Measurements from ENCODE around the gene PTCD3.

Gene PTCD3

DNA sequence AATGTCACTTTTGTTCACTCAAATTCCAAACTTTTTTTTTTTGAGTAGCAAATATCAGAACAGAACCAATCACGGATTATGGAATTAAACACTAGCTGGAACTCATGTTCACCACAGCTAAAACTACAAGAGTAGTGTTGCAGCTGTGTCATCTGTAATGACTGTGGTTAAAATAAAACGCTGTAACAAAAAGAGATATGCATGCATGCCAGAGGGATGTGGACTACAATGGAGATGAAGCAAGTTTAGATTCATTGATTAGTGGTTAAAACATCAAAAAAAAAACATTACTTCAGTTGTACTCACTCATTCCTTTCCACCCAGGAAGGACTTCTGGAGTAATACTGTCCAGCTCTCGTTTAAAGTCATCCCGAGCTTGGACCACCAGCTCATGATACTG is 52.3 kb downstream of the PTCD3 start:
- Histone ChIP-seq H3K4me2 (ENCODE audit: low read length) (no peak overlapping the region), H3K4me3 (ENCODE audit: low read length) (no peak overlapping the region), H3K4me1 (ENCODE audit: control insufficient read depth, insufficient read depth, low read length) (no peaks in the 10 kb centered on the region), H3K36me3 (ENCODE audit: insufficient read depth, low read length) (peaks cover 55% of the 10 kb centered on the region), H3K9ac (ENCODE audit: low read depth, low read length) (no peak overlapping the region), H3K9me3 (replicated peaks; ENCODE audit: low read length) (no peaks in the 10 kb centered on the region), H3K27me3 (ENCODE audit: control insufficient read depth, insufficient read depth, low read length) (no peaks in the 10 kb centered on the region)

DNA sequence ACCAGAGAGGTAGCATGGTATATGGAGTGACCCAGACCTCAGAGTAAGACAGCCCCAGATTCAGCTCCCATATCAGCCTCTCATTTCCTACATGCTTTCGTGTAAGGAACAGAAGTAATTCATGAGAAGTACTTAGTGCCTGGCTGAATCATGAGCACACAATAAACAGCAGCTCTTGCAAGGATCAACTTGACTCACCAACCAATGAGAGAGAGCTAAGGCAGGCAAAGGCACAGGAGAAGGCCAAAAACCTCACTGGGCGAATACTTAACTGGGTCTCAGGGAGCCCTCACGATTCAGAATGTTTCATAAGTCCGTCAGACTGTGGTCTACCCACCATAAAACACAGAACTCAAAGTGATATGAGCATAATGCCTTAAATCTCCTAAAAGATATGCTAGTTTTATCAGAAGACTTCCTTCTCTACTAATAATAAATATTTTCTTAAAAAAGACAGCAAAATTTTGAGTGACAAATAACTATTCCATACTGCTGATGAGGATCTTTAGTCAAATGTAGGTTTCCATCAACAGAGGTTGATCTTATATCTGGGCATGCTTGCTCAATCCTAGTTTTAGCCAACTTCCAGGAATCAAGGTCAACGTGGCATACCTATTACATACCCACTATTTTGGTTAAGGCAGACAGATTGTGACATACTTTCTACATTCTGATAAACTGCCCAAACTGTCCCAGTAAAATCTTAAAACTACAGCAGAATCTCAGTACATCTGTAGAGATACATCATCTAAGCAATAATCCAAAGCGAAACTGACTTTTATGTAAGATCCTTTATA is 54.3 kb downstream of the PTCD3 start:
- Histone ChIP-seq H3K9ac (ENCODE audit: low read depth, low read length) (no peak overlapping the region), H3K36me3 (ENCODE audit: insufficient read depth, low read length) (peaks cover 62% of the 10 kb centered on the region), H3K9me3 (replicated peaks; ENCODE audit: low read length) (no peaks in the 10 kb centered on the region), H3K4me1 (ENCODE audit: control insufficient read depth, insufficient read depth, low read length) (no peaks in the 10 kb centered on the region), H3K4me2 (ENCODE audit: low read length) (no peak overlapping the region), H3K27me3 (ENCODE audit: control insufficient read depth, insufficient read depth, low read length) (no peaks in the 10 kb centered on the region), H3K4me3 (ENCODE audit: low read length) (no peak overlapping the region)

DNA sequence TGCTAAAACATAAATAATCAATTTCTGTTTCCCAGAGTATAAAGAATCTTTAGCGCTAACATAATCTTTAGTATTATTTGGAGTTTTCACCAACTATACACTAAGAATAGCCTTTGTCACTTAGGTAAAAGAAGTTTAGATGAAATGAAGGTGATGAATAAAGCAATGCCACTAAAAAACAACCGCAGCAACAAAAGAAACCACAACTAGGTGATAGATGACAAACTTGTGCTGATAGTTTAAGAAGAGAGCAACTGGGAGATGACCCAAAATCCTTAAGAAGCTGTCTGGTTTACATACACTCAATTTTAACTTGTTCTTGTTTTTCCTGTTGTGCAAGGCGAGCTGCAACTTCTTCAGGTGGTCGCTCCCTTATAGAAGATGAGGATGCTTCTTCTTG is 64.4 kb downstream of the PTCD3 start:
- Histone ChIP-seq H3K4me2 (ENCODE audit: low read length) (no peak overlapping the region), H3K4me1 (ENCODE audit: control insufficient read depth, insufficient read depth, low read length) (no peaks in the 10 kb centered on the region), H3K36me3 (ENCODE audit: insufficient read depth, low read length) (peaks cover 45% of the 10 kb centered on the region), H3K4me3 (ENCODE audit: low read length) (no peak overlapping the region), H3K9me3 (replicated peaks; ENCODE audit: low read length) (no peaks in the 10 kb centered on the region), H3K9ac (ENCODE audit: low read depth, low read length) (no peak overlapping the region), H3K27me3 (ENCODE audit: control insufficient read depth, insufficient read depth, low read length) (no peaks in the 10 kb centered on the region)

DNA sequence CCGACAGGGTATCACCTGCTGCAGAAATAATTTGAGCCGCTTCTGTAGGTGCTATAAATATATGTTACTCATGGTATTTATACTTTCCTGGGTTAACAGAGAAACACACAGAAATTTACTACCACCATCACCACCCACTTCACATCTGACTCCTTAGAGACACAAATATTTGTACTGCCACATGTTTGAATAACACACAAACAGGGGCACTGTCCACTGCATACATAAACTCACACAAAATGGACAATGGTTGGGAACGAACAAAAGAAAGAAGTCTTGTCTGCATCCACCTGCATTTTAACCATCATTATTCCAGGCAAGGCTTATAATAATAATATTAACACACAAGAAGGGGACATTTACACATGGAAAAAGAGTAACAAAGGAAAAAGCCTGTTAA is 65.3 kb downstream of the PTCD3 start:
- no peaks in the 10 kb centered on the region for H3K9me3 ChIP-seq (replicated peaks; ENCODE audit: low read length)
- H3K9ac ChIP-seq (ENCODE audit: low read depth, low read length), result no peak overlapping the region
- H3K4me2 ChIP-seq (ENCODE audit: low read length), result no peak overlapping the region
- H3K36me3 ChIP-seq (ENCODE audit: insufficient read depth, low read length), result peaks cover 44% of the 10 kb centered on the region
- H3K4me3 ChIP-seq (ENCODE audit: low read length), result no peak overlapping the region
- H3K4me1 ChIP-seq (ENCODE audit: control insufficient read depth, insufficient read depth, low read length), result no peaks in the 10 kb centered on the region
- no peaks in the 10 kb centered on the region for H3K27me3 ChIP-seq (ENCODE audit: control insufficient read depth, insufficient read depth, low read length)

DNA sequence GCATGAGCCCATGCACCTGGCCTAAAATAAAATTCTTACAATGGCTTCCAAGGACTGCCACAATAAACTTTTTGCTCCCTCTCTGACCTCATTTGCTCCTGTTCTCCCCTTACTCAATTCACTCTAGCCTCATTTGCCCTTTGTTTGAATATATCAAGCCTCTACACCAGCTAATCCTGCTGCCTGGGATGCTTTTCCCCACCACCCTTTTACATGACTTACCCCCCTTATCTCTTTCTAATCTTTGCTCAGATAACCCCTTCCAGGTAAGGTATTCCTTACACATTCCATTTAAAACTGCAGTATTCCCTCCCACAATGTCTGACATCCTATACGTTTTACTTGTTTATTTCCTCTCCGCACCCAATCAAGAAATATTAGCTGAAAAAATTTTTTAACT is 66.6 kb downstream of the PTCD3 start:
- Histone ChIP-seq H3K4me1 (ENCODE audit: control insufficient read depth, insufficient read depth, low read length) (no peaks in the 10 kb centered on the region), H3K9ac (ENCODE audit: low read depth, low read length) (no peak overlapping the region), H3K4me3 (ENCODE audit: low read length) (no peak overlapping the region), H3K4me2 (ENCODE audit: low read length) (no peak overlapping the region), H3K9me3 (replicated peaks; ENCODE audit: low read length) (no peaks in the 10 kb centered on the region), H3K27me3 (ENCODE audit: control insufficient read depth, insufficient read depth, low read length) (no peaks in the 10 kb centered on the region), H3K36me3 (ENCODE audit: insufficient read depth, low read length) (peaks cover 47% of the 10 kb centered on the region)

DNA sequence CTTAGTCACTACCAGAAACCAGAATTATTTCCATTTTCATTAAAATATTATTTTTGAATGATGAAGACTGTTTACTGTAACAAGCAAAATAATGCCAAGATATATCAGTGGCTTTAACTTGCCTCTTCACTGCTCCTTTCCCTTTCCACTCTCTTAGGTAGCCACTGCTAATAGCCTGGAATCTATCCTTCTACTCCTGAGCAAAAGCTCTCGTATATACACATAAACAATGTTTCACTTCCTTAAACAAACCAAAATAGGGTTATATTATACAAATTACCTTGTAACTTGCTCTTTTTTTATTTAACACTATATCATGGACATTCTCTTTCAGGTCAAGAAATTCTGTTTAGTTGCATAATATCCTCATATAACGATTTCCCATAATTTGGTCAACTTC is 68.4 kb downstream of the PTCD3 start:
- Histone ChIP-seq H3K9ac (ENCODE audit: low read depth, low read length) (no peak overlapping the region), H3K27me3 (ENCODE audit: control insufficient read depth, insufficient read depth, low read length) (no peaks in the 10 kb centered on the region), H3K9me3 (replicated peaks; ENCODE audit: low read length) (no peaks in the 10 kb centered on the region), H3K4me3 (ENCODE audit: low read length) (no peak overlapping the region), H3K4me1 (ENCODE audit: control insufficient read depth, insufficient read depth, low read length) (no peaks in the 10 kb centered on the region), H3K4me2 (ENCODE audit: low read length) (no peak overlapping the region), H3K36me3 (ENCODE audit: insufficient read depth, low read length) (peaks cover 40% of the 10 kb centered on the region)

DNA sequence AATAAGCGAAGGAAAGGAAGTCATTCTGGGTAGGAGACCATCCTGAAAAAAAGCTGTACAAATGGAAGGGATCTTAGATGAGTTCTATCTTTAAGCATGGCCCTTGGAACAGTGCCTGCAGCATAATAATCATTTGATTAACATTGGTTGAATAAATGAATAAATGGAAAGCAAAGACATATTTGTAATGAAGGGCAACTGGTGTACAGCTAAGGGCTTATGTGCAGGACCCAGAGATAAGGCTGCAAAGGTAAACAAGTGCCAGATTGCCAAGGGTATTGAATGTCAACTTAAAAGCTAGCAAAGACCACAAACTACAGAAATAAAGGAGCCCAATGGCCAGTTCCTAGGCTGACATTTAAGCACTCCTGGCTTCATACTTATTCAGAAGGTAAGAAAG is 69.8 kb downstream of the PTCD3 start:
- H3K36me3 ChIP-seq (ENCODE audit: insufficient read depth, low read length), result peaks cover 39% of the 10 kb centered on the region
- H3K4me2 ChIP-seq (ENCODE audit: low read length), result no peak overlapping the region
- no peak overlapping the region for H3K4me3 ChIP-seq (ENCODE audit: low read length)
- H3K27me3 ChIP-seq (ENCODE audit: control insufficient read depth, insufficient read depth, low read length), result no peaks in the 10 kb centered on the region
- no peaks in the 10 kb centered on the region for H3K4me1 ChIP-seq (ENCODE audit: control insufficient read depth, insufficient read depth, low read length)
- no peaks in the 10 kb centered on the region for H3K9me3 ChIP-seq (replicated peaks; ENCODE audit: low read length)
- no peak overlapping the region for H3K9ac ChIP-seq (ENCODE audit: low read depth, low read length)

DNA sequence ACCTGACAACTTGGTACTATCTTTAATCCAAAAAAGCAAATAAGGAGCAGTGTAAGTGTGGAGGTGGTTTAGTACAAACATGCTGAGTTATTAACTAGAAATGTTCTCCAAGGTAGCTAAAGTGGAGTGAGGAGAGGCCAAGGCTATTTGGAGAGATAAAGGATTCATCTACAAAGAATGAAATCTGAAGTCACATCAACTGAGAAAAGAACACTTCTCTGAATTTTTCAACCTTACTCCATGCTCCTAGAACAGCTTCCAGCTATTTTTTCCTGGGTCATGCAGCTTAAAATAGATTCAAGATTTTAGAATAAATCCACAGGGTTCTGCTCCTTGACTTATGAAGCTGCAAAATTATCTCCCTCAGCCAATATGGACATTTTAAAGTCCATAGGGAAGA is 70.6 kb downstream of the PTCD3 start:
- no peak overlapping the region for H3K4me2 ChIP-seq (ENCODE audit: low read length)
- no peaks in the 10 kb centered on the region for H3K4me1 ChIP-seq (ENCODE audit: control insufficient read depth, insufficient read depth, low read length)
- no peak overlapping the region for H3K4me3 ChIP-seq (ENCODE audit: low read length)
- no peaks in the 10 kb centered on the region for H3K9me3 ChIP-seq (replicated peaks; ENCODE audit: low read length)
- no peak overlapping the region for H3K9ac ChIP-seq (ENCODE audit: low read depth, low read length)
- H3K36me3 ChIP-seq (ENCODE audit: insufficient read depth, low read length), result peaks cover 33% of the 10 kb centered on the region
- H3K27me3 ChIP-seq (ENCODE audit: control insufficient read depth, insufficient read depth, low read length), result no peaks in the 10 kb centered on the region

DNA sequence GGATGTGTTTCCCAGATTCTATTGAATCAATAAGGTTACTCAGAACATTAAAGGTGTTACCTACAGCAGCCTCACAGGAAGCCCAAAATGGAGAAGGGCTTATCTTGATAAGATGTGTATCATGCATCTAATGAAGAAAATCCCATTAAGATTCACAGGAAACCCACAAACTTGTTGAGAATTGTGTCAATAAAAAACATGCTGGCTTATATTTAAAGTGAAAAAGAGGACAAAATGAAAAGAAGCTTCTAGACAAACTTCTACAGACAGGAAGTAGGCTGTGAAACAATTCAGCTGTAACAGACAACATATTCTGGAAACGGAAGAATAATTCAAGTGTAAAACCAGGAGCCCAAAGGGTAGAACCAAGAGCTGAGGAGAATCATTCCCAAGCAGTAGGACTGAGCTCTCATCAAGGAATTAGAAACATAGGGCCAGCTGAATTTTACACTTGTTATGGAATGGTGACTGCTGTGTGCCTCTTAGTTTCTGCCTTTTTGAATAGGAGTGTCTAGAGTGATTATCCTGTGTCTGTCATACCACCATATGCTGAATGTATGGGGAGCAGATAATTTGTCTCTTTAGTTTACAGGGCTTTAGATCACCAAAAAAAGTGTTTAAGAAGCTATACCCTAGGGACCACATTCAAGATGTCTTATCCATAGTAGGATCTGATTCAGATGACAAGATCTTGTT is 79.6 kb downstream of the PTCD3 start:
- Histone ChIP-seq H3K4me2 (ENCODE audit: low read length) (no peak overlapping the region), H3K36me3 (ENCODE audit: insufficient read depth, low read length) (peaks cover 21% of the 10 kb centered on the region), H3K4me3 (ENCODE audit: low read length) (no peak overlapping the region), H3K27me3 (ENCODE audit: control insufficient read depth, insufficient read depth, low read length) (no peaks in the 10 kb centered on the region), H3K4me1 (ENCODE audit: control insufficient read depth, insufficient read depth, low read length) (peaks cover 25% of the 10 kb centered on the region), H3K9ac (ENCODE audit: low read depth, low read length) (no peak overlapping the region), H3K9me3 (replicated peaks; ENCODE audit: low read length) (no peaks in the 10 kb centered on the region)

DNA sequence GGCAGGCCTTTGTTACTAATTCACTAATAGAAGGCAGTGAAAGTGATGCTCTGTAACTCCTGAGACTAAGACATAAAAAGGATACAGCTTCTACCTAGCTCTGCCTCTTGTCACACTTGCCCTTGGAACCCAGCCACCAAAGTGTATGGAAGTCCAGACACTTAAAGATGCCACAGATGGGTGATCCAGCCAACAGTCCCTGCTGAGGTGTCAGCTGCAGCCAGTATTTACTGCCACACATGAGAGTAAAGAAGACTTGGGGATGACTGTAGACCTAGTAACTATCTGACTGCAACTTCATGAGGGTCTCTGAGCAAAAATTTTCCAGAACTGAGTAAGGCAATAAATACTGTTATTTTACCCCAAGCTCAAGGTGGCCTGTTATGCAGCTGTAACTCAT is 80.4 kb downstream of the PTCD3 start:
- H3K36me3 ChIP-seq (ENCODE audit: insufficient read depth, low read length), result peaks cover 21% of the 10 kb centered on the region
- peaks cover 25% of the 10 kb centered on the region for H3K4me1 ChIP-seq (ENCODE audit: control insufficient read depth, insufficient read depth, low read length)
- no peaks in the 10 kb centered on the region for H3K9me3 ChIP-seq (replicated peaks; ENCODE audit: low read length)
- no peak overlapping the region for H3K4me2 ChIP-seq (ENCODE audit: low read length)
- H3K9ac ChIP-seq (ENCODE audit: low read depth, low read length), result no peak overlapping the region
- no peaks in the 10 kb centered on the region for H3K27me3 ChIP-seq (ENCODE audit: control insufficient read depth, insufficient read depth, low read length)
- no peak overlapping the region for H3K4me3 ChIP-seq (ENCODE audit: low read length)

DNA sequence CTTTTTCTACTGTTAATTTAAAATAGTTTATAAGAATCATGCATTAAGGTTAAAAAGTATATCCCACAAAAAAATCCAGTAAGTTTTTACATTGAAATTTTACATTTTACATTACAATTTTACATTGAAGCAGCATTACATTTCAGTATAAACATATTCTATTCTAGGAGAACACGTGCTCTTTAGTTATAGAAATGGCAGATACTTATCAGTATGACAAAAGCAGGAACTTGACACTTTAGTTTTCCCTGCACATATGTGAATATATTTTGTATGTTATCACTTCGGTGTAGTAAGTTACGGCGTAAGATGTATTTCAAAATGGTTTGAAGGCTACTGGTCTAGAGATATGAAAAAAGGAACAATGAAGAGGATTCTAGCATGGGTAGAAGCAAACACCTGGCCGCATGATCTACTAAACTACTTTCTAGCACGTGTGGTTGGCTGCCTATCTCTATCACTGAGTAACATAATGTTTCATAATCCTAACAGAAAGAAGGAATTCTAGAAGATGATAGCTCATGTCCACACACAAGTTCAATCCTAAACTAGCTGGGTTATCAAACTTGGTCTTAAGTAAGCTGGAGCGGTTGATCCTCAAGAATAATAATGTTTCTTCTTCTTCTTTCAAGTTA is 83.9 kb downstream of the PTCD3 start:
- Histone ChIP-seq H3K27me3 (ENCODE audit: control insufficient read depth, insufficient read depth, low read length) (no peaks in the 10 kb centered on the region), H3K4me3 (ENCODE audit: low read length) (no peak overlapping the region), H3K9me3 (replicated peaks; ENCODE audit: low read length) (no peaks in the 10 kb centered on the region), H3K36me3 (ENCODE audit: insufficient read depth, low read length) (peaks cover 21% of the 10 kb centered on the region), H3K9ac (ENCODE audit: low read depth, low read length) (no peak overlapping the region), H3K4me1 (ENCODE audit: control insufficient read depth, insufficient read depth, low read length) (peaks cover 28% of the 10 kb centered on the region), H3K4me2 (ENCODE audit: low read length) (no peak overlapping the region)

Measured in skeletal muscle satellite cell (primary cell).